Panc1 (cell line): ENCODE measurements around the gene ATP13A2. TPM values are rescaled to one million over a fixed set of nuclear protein-coding genes. Genes with fewer than 3 reads are reported as not detected.

Experiments used
- ATAC-seq: fragments of 200-7000 bp; cut with Tn5 transposase; 2 replicates; pipeline ENCODE4 v1.9.1; 2020; ENCODE audit warnings: mild to moderate bottlenecking, moderate library complexity
- BruUV-seq: library from RNA; stranded (reverse); fragments of 400-500 nt; replicated peaks from 2 replicates; lab custom pipeline; 2021; lab: Mats Ljungman, UMichigan
- CTCF ChIA-PET: fragments of 300-600 bp; sonication (Branson Sonifier 250); formaldehyde crosslinking; loops from one replicate; lab custom pipeline; 2022; ENCODE audit warnings: antibody characterized with exemption; lab: Charles Lee
- POLR2A ChIA-PET: fragments of 300-600 bp; sonication (Branson Sonifier 250); formaldehyde crosslinking; loops from one replicate; lab custom pipeline; 2022; ENCODE audit warnings: antibody characterized with exemption; lab: Charles Lee
- DNase-seq: peaks from one replicate; pipeline ENCODE4 v3.0.0-alpha.2; 2010; ENCODE audit warnings: low read depth, low spot score
- H3K27ac ChIP-seq: 2 replicates; pipeline ENCODE4 v1.5.1; 2011; ENCODE audit warnings: mild to moderate bottlenecking, low read length, inconsistent platforms
- H3K27me3 ChIP-seq: fragments of 200-500 bp; sonication (Bioruptor generic); 2 replicates; pipeline ENCODE4 v1.6.0; 2014; ENCODE audit warnings: low read length, inconsistent platforms; ENCODE audit not compliant: control insufficient read depth, insufficient read depth
- H3K36me3 ChIP-seq: fragments of 200-500 bp; sonication (Bioruptor generic); 2 replicates; pipeline ENCODE4 v1.5.1; 2014; ENCODE audit warnings: inconsistent platforms, mild to moderate bottlenecking, low read length, moderate library complexity; ENCODE audit not compliant: control insufficient read depth, insufficient read depth
- H3K4me1 ChIP-seq: 2 replicates; pipeline ENCODE4 v1.5.1; 2011; ENCODE audit warnings: inconsistent platforms, mild to moderate bottlenecking, low read length, moderate library complexity; ENCODE audit not compliant: control insufficient read depth, insufficient read depth
- H3K4me3 ChIP-seq, 2 experiments: 2 replicates each; pipeline ENCODE4 v1.5.1; 2011 to 2012; ENCODE audit warnings: low read depth in 2 of 2, low read length in 2 of 2, mild to moderate bottlenecking in 2 of 2, inconsistent platforms in 1 of 2, moderate library complexity in 1 of 2
- H3K9me3 ChIP-seq: fragments of 200-500 bp; sonication (Bioruptor generic); 2 replicates; pipeline ENCODE4 v1.5.1; 2014; ENCODE audit warnings: low read depth, mild to moderate bottlenecking, inconsistent platforms, low read length, moderate library complexity; ENCODE audit not compliant: control insufficient read depth, insufficient read depth
- CTCF ChIP-seq: fragments of 450-650 bp; IDR thresholded peaks from 2 replicates; pipeline ENCODE4 v1.5.1; 2017; ENCODE audit warnings: mild to moderate bottlenecking
- POLR2AphosphoS5 ChIP-seq: IDR thresholded peaks from 2 replicates; pipeline ENCODE4 v1.6.1; 2012; ENCODE audit warnings: mild to moderate bottlenecking, low read depth, low read length, moderate library complexity
- REST ChIP-seq, 2 experiments: IDR thresholded peaks; 2 replicates each; pipeline ENCODE4 v1.6.1; 2011 to 2012; ENCODE audit warnings: low read depth in 2 of 2, control low read depth in 1 of 2, low read length in 1 of 2, mild to moderate bottlenecking in 1 of 2, moderate library complexity in 1 of 2; ENCODE audit not compliant: insufficient read depth in 1 of 2
- SIN3A ChIP-seq: IDR thresholded peaks from 2 replicates; pipeline ENCODE4 v1.6.1; 2012; ENCODE audit warnings: low read depth, mild to moderate bottlenecking, low read length, moderate library complexity, borderline replicate concordance; ENCODE audit not compliant: insufficient read depth
- TCF7L2 ChIP-seq: IDR thresholded peaks from 2 replicates; pipeline ENCODE4 v1.6.1; 2011; ENCODE audit warnings: mild to moderate bottlenecking, low read depth, low read length, inconsistent platforms
- in situ Hi-C: cut with HindIII; loops from 2 replicates; pipeline ENCODE4 v1.10.0; 2016; ENCODE audit warnings: low sequenced_read_pairs, low pct_unique_long_range_greater_than_20kb
- intact Hi-C: fragments of 100-400 bp; cut with micrococcal nuclease; formaldehyde crosslinking; loops from one replicate; pipeline ENCODE4 v1.10.0; 2022; ENCODE audit not compliant: unreplicated experiment
- total RNA-seq: library from RNA; stranded (reverse); gene quantifications from one replicate; pipeline ENCODE4 v1.2.1, GENCODE V29; 2021; ENCODE audit not compliant: unreplicated experiment

ATP13A2 gene
- total RNA-seq, 1 experiment from 2014 or later = 49.9 TPM

- ATAC-seq = no peak
- Histone ChIP-seq H3K4me1 (peaks cover 31% of the 10 kb centered on the region), H3K27me3 (no peaks in the 10 kb centered on the region), H3K4me3 (no peak overlapping the region), H3K27ac (no peak overlapping the region), H3K36me3 (peaks cover 4% of the 10 kb centered on the region), H3K9me3 (no peaks in the 10 kb centered on the region)
- in situ Hi-C loops (no loop called here), intact Hi-C loops (no loop called here)
- no peak for DNase-seq
- CTCF ChIA-PET = no interaction called here
- no TSS peak for BruUV-seq
- POLR2A ChIA-PET = no interaction called here
- TF ChIP-seq SIN3A = no peak
- no peak for TF ChIP-seq TCF7L2
- no peak for TF ChIP-seq REST (IDR thresholded peaks at IDR 0.05; ENCODE audit: insufficient read depth in 1 of 2, low read depth in 2 of 2, low read length in 1 of 2)
- no peak for TF ChIP-seq POLR2AphosphoS5
- no peak for TF ChIP-seq CTCF
Measured at GRCh38 chr1:17014671-17015567, 3.2 kb upstream of the ATP13A2 start.

GRCh38 chr1:17013491-17014320 is 2.0 kb upstream of the ATP13A2 start:
- POLR2A ChIA-PET = no interaction called here
- no peak for ATAC-seq
- in situ Hi-C loops (no loop called here), intact Hi-C loops (no loop called here)
- no peaks in the 10 kb centered on the region for H3K9me3 ChIP-seq
- no peaks in the 10 kb centered on the region; the same call in 1 of the 2 replicates for H3K36me3 ChIP-seq
- H3K27me3 ChIP-seq = no peaks in the 10 kb centered on the region
- H3K4me3 ChIP-seq = no peak overlapping the region
- CTCF ChIA-PET = interaction anchor here (0.6 kb wide), 1 partner anchor 464 kb away, joined by 7 read pairs; no protein-coding TSS in a partner anchor
- DNase-seq = no peak
- peaks cover 31% of the 10 kb centered on the region for H3K4me1 ChIP-seq
- BruUV-seq = no TSS peak
- TF ChIP-seq SIN3A (no peak), CTCF (no peak)
- H3K27ac ChIP-seq = no peak overlapping the region
